SK-N-SH (cell line): ENCODE results near the gene MIS18A. TPM values are rescaled to one million over a fixed set of nuclear protein-coding genes. Genes with fewer than 3 reads are reported as not detected.

Source experiments
- CTCF ChIA-PET: fragments of 300-600, 350-600 bp; formaldehyde crosslinking; extraction: SDS; loops from one replicate; lab custom pipeline; 2021; lab: Yijun Ruan, JAX
- POLR2A ChIA-PET: fragments of 350-600 bp; sonication (Branson Sonifier 250); formaldehyde crosslinking; extraction: SDS; loops from one replicate; lab custom pipeline; 2020; ENCODE audit warnings: antibody characterized with exemption, inconsistent platforms; lab: Yijun Ruan, JAX
- DNase-seq: peaks from one replicate; pipeline ENCODE4 v3.0.0; 2012
- H2AFZ ChIP-seq: fragments of 200-600 bp; sonication (generic); 2 replicates; pipeline ENCODE4 v1.8.1; 2016; ENCODE audit warnings: antibody characterized with exemption, mild to moderate bottlenecking, low read depth
- H3F3A ChIP-seq: fragments of 200-600 bp; sonication (generic); replicated peaks from 2 replicates; pipeline ENCODE3; 2016; ENCODE audit warnings: antibody characterized with exemption, mild to moderate bottlenecking; ENCODE audit not compliant: insufficient read depth
- H3K27ac ChIP-seq, 2 experiments: fragments of 200-500 bp in 1 of 2; fragments of 200-600 bp in 1 of 2; sonication (Bioruptor generic) in 1 of 2; sonication (generic), shearing (Covaris generic) in 1 of 2; 2 replicates each; pipeline versions ENCODE4 v1.5.1 to v1.6.1; 2014 to 2016; ENCODE audit warnings: low read depth in 2 of 2, inconsistent platforms in 1 of 2, low read length in 1 of 2, mild to moderate bottlenecking in 1 of 2, mixed read lengths in 1 of 2
- H3K27me3 ChIP-seq: fragments of 200-600 bp; sonication (generic), shearing (Covaris generic); 2 replicates; pipeline ENCODE4 v1.6.1; 2016; ENCODE audit warnings: mixed run types; ENCODE audit not compliant: insufficient read depth
- H3K36me3 ChIP-seq, 2 experiments: fragments of 200-500 bp in 1 of 2; fragments of 200-600 bp in 1 of 2; sonication (Bioruptor generic) in 1 of 2; sonication (generic) in 1 of 2; replicated peaks in 1 of 2; 2 replicates each; pipeline versions ENCODE3 to v1.5.1; 2014 to 2016; ENCODE audit warnings: low read length in 1 of 2, mild to moderate bottlenecking in 1 of 2; ENCODE audit not compliant: insufficient read depth in 2 of 2, control insufficient read depth in 1 of 2
- H3K4me1 ChIP-seq, 2 experiments: fragments of 200-500 bp in 1 of 2; fragments of 200-600 bp in 1 of 2; sonication (Bioruptor generic) in 1 of 2; sonication (generic), shearing (Covaris generic) in 1 of 2; 2 replicates each; pipeline versions ENCODE4 v1.5.1 to v1.6.1; 2014 to 2016; ENCODE audit warnings: low read depth in 1 of 2, low read length in 1 of 2, mixed run types in 1 of 2; ENCODE audit not compliant: insufficient read depth in 2 of 2, control insufficient read depth in 1 of 2
- H3K4me2 ChIP-seq: fragments of 200-600 bp; sonication (generic), shearing (Covaris generic); 2 replicates; pipeline ENCODE4 v1.6.1; 2017; ENCODE audit warnings: mixed run types
- H3K4me3 ChIP-seq, 2 experiments: fragments of 200-500 bp in 1 of 2; fragments of 200-600 bp in 1 of 2; sonication (Bioruptor generic) in 1 of 2; sonication (generic), shearing (Covaris generic) in 1 of 2; 2 replicates each; pipeline versions ENCODE4 v1.5.1 to v1.8.1; 2014 to 2016; ENCODE audit warnings: low read depth in 2 of 2, inconsistent platforms in 1 of 2, low read length in 1 of 2, mild to moderate bottlenecking in 1 of 2, mixed read lengths in 1 of 2, moderate library complexity in 1 of 2
- H3K79me2 ChIP-seq: fragments of 200-600 bp; sonication (generic); 2 replicates; pipeline ENCODE4 v1.8.1; 2017; ENCODE audit warnings: mild to moderate bottlenecking; ENCODE audit not compliant: insufficient read depth
- H3K9ac ChIP-seq: fragments of 200-600 bp; sonication (generic); 2 replicates; pipeline ENCODE4 v1.6.1; 2017; ENCODE audit warnings: mixed run types
- H3K9me2 ChIP-seq: fragments of 200-600 bp; sonication (generic); 2 replicates; pipeline ENCODE4 v1.6.1; 2017; ENCODE audit warnings: mixed run types
- H3K9me3 ChIP-seq: fragments of 200-600 bp; sonication (generic); 2 replicates; pipeline ENCODE4 v1.6.1; 2017; ENCODE audit warnings: mixed run types, mild to moderate bottlenecking, moderate library complexity
- H4K20me1 ChIP-seq: fragments of 200-600 bp; sonication (generic); 2 replicates; pipeline ENCODE4 v1.6.1; 2017; ENCODE audit warnings: mild to moderate bottlenecking, mixed run types; ENCODE audit not compliant: insufficient read depth
- EP300 ChIP-seq, 2 experiments: IDR thresholded peaks; 2 replicates each; pipeline versions ENCODE4 v1.4.0 to v1.6.1; 2012; ENCODE audit warnings: borderline replicate concordance in 1 of 2, low read depth in 1 of 2, low read length in 1 of 2
- EZH2phosphoT487 ChIP-seq: fragments of 200-600 bp; sonication (generic); IDR thresholded peaks from 2 replicates; pipeline ENCODE4 v1.6.1; 2017; ENCODE audit warnings: low read depth, mixed run types, mild to moderate bottlenecking, antibody characterized with exemption, moderate library complexity, borderline replicate concordance
- FOXM1 ChIP-seq: IDR thresholded peaks from 2 replicates; pipeline ENCODE4 v1.4.0; 2012; ENCODE audit warnings: low read depth, mild to moderate bottlenecking
- GABPA ChIP-seq: IDR thresholded peaks from 2 replicates; pipeline ENCODE4 v1.4.0; 2012; ENCODE audit warnings: low read depth, mild to moderate bottlenecking
- MXI1 ChIP-seq: IDR thresholded peaks from 2 replicates; pipeline ENCODE4 v1.6.1; 2012; ENCODE audit warnings: mild to moderate bottlenecking, low read depth, low read length, improper control_type of control experiment
- NFIC ChIP-seq: IDR thresholded peaks from 2 replicates; pipeline ENCODE4 v1.4.0; 2012; ENCODE audit warnings: borderline replicate concordance
- NRF1 ChIP-seq: IDR thresholded peaks from 2 replicates; pipeline ENCODE4 v1.6.1; 2012; ENCODE audit warnings: low read depth, mild to moderate bottlenecking, low read length
- RAD21 ChIP-seq: IDR thresholded peaks from 2 replicates; pipeline ENCODE4 v1.6.1; 2012; ENCODE audit warnings: mild to moderate bottlenecking, low read length
- RCOR1 ChIP-seq: fragments of 150-350 bp; IDR thresholded peaks from 2 replicates; pipeline ENCODE4 v1.6.1; 2017; ENCODE audit warnings: antibody characterized with exemption, low read length
- RXRA ChIP-seq: IDR thresholded peaks from 2 replicates; pipeline ENCODE4 v1.4.0; 2012; ENCODE audit warnings: low read depth, mild to moderate bottlenecking, borderline replicate concordance
- SMC3 ChIP-seq: IDR thresholded peaks from 2 replicates; pipeline ENCODE4 v1.6.1; 2012; ENCODE audit warnings: low read depth, low read length, improper control_type of control experiment
- TAF1 ChIP-seq: IDR thresholded peaks from 2 replicates; pipeline ENCODE4 v1.6.1; 2012; ENCODE audit warnings: low read depth, mild to moderate bottlenecking, low read length, moderate library complexity, borderline replicate concordance
- TCF12 ChIP-seq: IDR thresholded peaks from 2 replicates; pipeline ENCODE4 v1.4.0; 2012
- WGBS: methylation state at CpG from one replicate; pipeline ENCODE4 v1.1.6; 2017; ENCODE audit warnings: low lambda C conversion rate; 5-methylcytosine and 5-hydroxymethylcytosine counted together
- polyA plus RNA-seq, 3 experiments: library from polyadenylated mRNA; depleted of rRNA; stranded (reverse); fragments of >200 nt; gene quantifications; 2 replicates each; pipeline ENCODE4 v1.2.3, GENCODE V29; 2012

The MIS18A gene
- polyA plus RNA-seq, 1 of the 3 experiments (the other 2 are of a cell fraction) = 14.2 TPM

GRCh38 chr21:32237021-32237420, 41.8 kb downstream of the MIS18A start:
- no peaks in the 10 kb centered on the region for H3K9me3 ChIP-seq
- POLR2A ChIA-PET = no interaction called here
- CTCF ChIA-PET = interaction anchor here (0.6 to 0.7 kb wide), 2 partner anchors 21 to 274 kb away, joined by 3 read pairs; no protein-coding TSS in a partner anchor
- no peaks in the 10 kb centered on the region for H4K20me1 ChIP-seq
- no peaks in the 10 kb centered on the region for H3F3A ChIP-seq
- no peak overlapping the region for H3K4me2 ChIP-seq
- H3K27me3 ChIP-seq = no peaks in the 10 kb centered on the region
- H3K9me2 ChIP-seq = no peaks in the 10 kb centered on the region
- no peaks in the 10 kb centered on the region for H3K4me1 ChIP-seq
- TF ChIP-seq SMC3 (no peak), FOXM1 (no peak), TAF1 (no peak), NFIC (no peak), MXI1 (no peak), GABPA (no peak), EZH2phosphoT487 (no peak), NRF1 (no peak)
- no peak overlapping the region for H3K27ac ChIP-seq
- H3K9ac ChIP-seq = no peak overlapping the region
- no peaks in the 10 kb centered on the region for H3K36me3 ChIP-seq
- DNase-seq = no peak
- no peaks in the 10 kb centered on the region for H3K79me2 ChIP-seq
- no peak overlapping the region for H3K4me3 ChIP-seq
- H2AFZ ChIP-seq = no peak overlapping the region
- 25% methylated on average over 3 of the region's 3 CpGs for WGBS

GRCh38 chr21:32233722-32234301, 45.0 kb downstream of the MIS18A start:
- no peak overlapping the region for H3K27ac ChIP-seq
- DNase-seq = no peak
- ChIA-PET POLR2A (no interaction called here), CTCF (interaction anchor here (2.1 kb wide), 1 partner anchor 368 kb away, joined by 5 read pairs; no protein-coding TSS in a partner anchor)
- no peaks in the 10 kb centered on the region for H4K20me1 ChIP-seq
- H3K27me3 ChIP-seq = no peaks in the 10 kb centered on the region
- H3K4me1 ChIP-seq = no peaks in the 10 kb centered on the region
- 52% methylated on average over 4 of the region's 4 CpGs for WGBS
- H3K36me3 ChIP-seq = no peaks in the 10 kb centered on the region
- no peak overlapping the region for H3K4me2 ChIP-seq
- no peak overlapping the region for H3K4me3 ChIP-seq
- no peak for TF ChIP-seq RAD21
- H3F3A ChIP-seq = no peaks in the 10 kb centered on the region
- H2AFZ ChIP-seq = no peak overlapping the region
- no peaks in the 10 kb centered on the region for H3K9me3 ChIP-seq
- no peaks in the 10 kb centered on the region for H3K9me2 ChIP-seq
- no peak overlapping the region for H3K9ac ChIP-seq
- H3K79me2 ChIP-seq = no peaks in the 10 kb centered on the region

DNA sequence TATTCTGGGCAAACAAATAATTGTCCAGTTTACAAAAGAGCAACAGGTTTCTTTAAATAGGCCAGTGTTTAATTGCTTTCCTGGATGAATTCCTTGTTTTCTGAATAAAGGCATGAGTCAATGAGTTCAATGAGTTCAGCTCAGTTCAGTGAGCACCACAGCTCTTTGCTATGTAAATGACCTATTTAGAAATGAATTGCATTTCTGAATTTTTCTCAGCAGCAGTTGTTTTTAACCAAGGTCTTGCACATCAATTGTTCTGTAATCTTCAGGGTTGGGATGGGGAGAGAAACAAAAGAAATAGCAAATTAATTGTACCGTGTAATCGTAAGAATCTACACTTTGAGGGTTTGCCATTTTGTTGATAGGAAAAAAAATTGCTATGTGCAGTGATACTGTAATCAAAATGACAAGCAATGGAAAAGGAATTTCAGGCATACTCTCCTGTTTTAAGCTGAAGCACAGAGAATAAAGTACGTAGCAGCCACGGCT, 45.7 kb downstream of the MIS18A start:
- POLR2A ChIA-PET = no interaction called here
- WGBS = 73% methylated on average over 4 of the region's 4 CpGs
- Histone ChIP-seq H3K79me2 (no peaks in the 10 kb centered on the region), H2AFZ (no peak overlapping the region), H3K4me3 (no peak overlapping the region), H3K27ac (no peak overlapping the region), H3K9me2 (no peaks in the 10 kb centered on the region), H3K27me3 (no peaks in the 10 kb centered on the region), H3K4me2 (no peak overlapping the region), H3K9me3 (no peaks in the 10 kb centered on the region), H3K9ac (no peak overlapping the region), H4K20me1 (no peaks in the 10 kb centered on the region), H3K36me3 (no peaks in the 10 kb centered on the region), H3K4me1 (no peaks in the 10 kb centered on the region), H3F3A (no peaks in the 10 kb centered on the region)
- DNase-seq = no peak
- no peak for TF ChIP-seq RXRA
- no peak for TF ChIP-seq TCF12
- no peak for TF ChIP-seq RCOR1
- no peak for TF ChIP-seq RAD21
- TF ChIP-seq MXI1 = no peak
- TF ChIP-seq EP300 (IDR thresholded peaks at IDR 0.05; ENCODE audit: borderline replicate concordance in 1 of 2, low read depth in 1 of 2, low read length in 1 of 2) = no peak
- CTCF ChIA-PET = no interaction called here
